KMS-11 (cell line): Measurements from ENCODE around the gene OLIG3.

ENCODE experiments used
- H2AFZ ChIP-seq: fragments of 200-600 bp; sonication (generic); 2 replicates; pipeline ENCODE4 v1.6.1; 2016; ENCODE audit warnings: antibody characterized with exemption, mixed run types, low read depth
- H3K27ac ChIP-seq: fragments of 200-600 bp; sonication (generic); 2 replicates; pipeline ENCODE4 v1.6.1; 2016; ENCODE audit warnings: mild to moderate bottlenecking, mixed run types
- H3K27me3 ChIP-seq: fragments of 200-600 bp; sonication (generic); 2 replicates; pipeline ENCODE4 v1.6.1; 2017; ENCODE audit warnings: mild to moderate bottlenecking, low read depth, mixed run types, moderate library complexity; ENCODE audit not compliant: insufficient read depth
- H3K36me3 ChIP-seq: fragments of 200-600 bp; sonication (generic); 2 replicates; pipeline ENCODE4 v1.6.1; 2017; ENCODE audit warnings: mild to moderate bottlenecking, mixed run types; ENCODE audit not compliant: insufficient read depth
- H3K4me1 ChIP-seq: fragments of 200-600 bp; sonication (generic); 2 replicates; pipeline ENCODE4 v1.6.1; 2016; ENCODE audit warnings: mild to moderate bottlenecking, low read depth, mixed run types; ENCODE audit not compliant: poor library complexity, severe bottlenecking
- H3K4me2 ChIP-seq: fragments of 200-600 bp; sonication (generic); 2 replicates; pipeline ENCODE4 v1.7.0; 2016; ENCODE audit warnings: mild to moderate bottlenecking, mixed run types
- H3K4me3 ChIP-seq: fragments of 200-600 bp; sonication (generic); IDR thresholded peaks from 2 replicates; pipeline ENCODE4 v1.6.1; 2017; ENCODE audit warnings: low read depth, low read length, mixed read lengths; ENCODE audit not compliant: insufficient read depth
- H3K79me2 ChIP-seq: fragments of 200-600 bp; sonication (generic); 2 replicates; pipeline ENCODE4 v1.6.1; 2016; ENCODE audit warnings: low read depth, mixed run types; ENCODE audit not compliant: insufficient read depth
- H3K9ac ChIP-seq: fragments of 200-600 bp; sonication (generic); 2 replicates; pipeline ENCODE4 v1.6.1; 2016; ENCODE audit warnings: mild to moderate bottlenecking, mixed run types
- H4K20me1 ChIP-seq: fragments of 200-600 bp; sonication (generic); 2 replicates; pipeline ENCODE4 v1.6.1; 2016; ENCODE audit warnings: mild to moderate bottlenecking, mixed run types; ENCODE audit not compliant: insufficient read depth
- TF ChIP-seq, protein P1 (sequence below): fragments of 200-600 bp; sonication (generic); conservative IDR thresholded peaks from 2 replicates; pipeline ENCODE4 v1.6.1; 2017; ENCODE audit warnings: low read depth, mild to moderate bottlenecking, antibody characterized with exemption, low read length, moderate library complexity, mixed read lengths

OLIG3 gene

GRCh38 chr6:137490961-137491360 lies 3.2 kb downstream of the OLIG3 start:
- no peaks in the 10 kb centered on the region for H3K27me3 ChIP-seq
- no peaks in the 10 kb centered on the region for H3K36me3 ChIP-seq
- no peak overlapping the region for H3K9ac ChIP-seq
- H4K20me1 ChIP-seq: no peaks in the 10 kb centered on the region
- no peak overlapping the region for H2AFZ ChIP-seq
- TF ChIP-seq, protein P1, sequence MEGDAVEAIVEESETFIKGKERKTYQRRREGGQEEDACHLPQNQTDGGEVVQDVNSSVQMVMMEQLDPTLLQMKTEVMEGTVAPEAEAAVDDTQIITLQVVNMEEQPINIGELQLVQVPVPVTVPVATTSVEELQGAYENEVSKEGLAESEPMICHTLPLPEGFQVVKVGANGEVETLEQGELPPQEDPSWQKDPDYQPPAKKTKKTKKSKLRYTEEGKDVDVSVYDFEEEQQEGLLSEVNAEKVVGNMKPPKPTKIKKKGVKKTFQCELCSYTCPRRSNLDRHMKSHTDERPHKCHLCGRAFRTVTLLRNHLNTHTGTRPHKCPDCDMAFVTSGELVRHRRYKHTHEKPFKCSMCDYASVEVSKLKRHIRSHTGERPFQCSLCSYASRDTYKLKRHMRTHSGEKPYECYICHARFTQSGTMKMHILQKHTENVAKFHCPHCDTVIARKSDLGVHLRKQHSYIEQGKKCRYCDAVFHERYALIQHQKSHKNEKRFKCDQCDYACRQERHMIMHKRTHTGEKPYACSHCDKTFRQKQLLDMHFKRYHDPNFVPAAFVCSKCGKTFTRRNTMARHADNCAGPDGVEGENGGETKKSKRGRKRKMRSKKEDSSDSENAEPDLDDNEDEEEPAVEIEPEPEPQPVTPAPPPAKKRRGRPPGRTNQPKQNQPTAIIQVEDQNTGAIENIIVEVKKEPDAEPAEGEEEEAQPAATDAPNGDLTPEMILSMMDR: no peak
- H3K79me2 ChIP-seq: no peaks in the 10 kb centered on the region
- H3K4me2 ChIP-seq: no peak overlapping the region
- H3K4me3 ChIP-seq: no peak overlapping the region
- H3K27ac ChIP-seq: no peak overlapping the region
- no peaks in the 10 kb centered on the region for H3K4me1 ChIP-seq

- no peak overlapping the region for H3K9ac ChIP-seq
- TF ChIP-seq, protein P1: no peak
- H3K4me2 ChIP-seq: no peak overlapping the region
- no peaks in the 10 kb centered on the region for H3K79me2 ChIP-seq
- no peaks in the 10 kb centered on the region for H3K36me3 ChIP-seq
- H3K4me1 ChIP-seq: no peaks in the 10 kb centered on the region
- no peaks in the 10 kb centered on the region for H4K20me1 ChIP-seq
- no peak overlapping the region for H3K4me3 ChIP-seq
- no peaks in the 10 kb centered on the region for H3K27me3 ChIP-seq
- H2AFZ ChIP-seq: no peak overlapping the region
- H3K27ac ChIP-seq: no peak overlapping the region
These were observed 3.9 kb downstream of the OLIG3 start for GRCh38 chr6:137490006-137490905.

DNA sequence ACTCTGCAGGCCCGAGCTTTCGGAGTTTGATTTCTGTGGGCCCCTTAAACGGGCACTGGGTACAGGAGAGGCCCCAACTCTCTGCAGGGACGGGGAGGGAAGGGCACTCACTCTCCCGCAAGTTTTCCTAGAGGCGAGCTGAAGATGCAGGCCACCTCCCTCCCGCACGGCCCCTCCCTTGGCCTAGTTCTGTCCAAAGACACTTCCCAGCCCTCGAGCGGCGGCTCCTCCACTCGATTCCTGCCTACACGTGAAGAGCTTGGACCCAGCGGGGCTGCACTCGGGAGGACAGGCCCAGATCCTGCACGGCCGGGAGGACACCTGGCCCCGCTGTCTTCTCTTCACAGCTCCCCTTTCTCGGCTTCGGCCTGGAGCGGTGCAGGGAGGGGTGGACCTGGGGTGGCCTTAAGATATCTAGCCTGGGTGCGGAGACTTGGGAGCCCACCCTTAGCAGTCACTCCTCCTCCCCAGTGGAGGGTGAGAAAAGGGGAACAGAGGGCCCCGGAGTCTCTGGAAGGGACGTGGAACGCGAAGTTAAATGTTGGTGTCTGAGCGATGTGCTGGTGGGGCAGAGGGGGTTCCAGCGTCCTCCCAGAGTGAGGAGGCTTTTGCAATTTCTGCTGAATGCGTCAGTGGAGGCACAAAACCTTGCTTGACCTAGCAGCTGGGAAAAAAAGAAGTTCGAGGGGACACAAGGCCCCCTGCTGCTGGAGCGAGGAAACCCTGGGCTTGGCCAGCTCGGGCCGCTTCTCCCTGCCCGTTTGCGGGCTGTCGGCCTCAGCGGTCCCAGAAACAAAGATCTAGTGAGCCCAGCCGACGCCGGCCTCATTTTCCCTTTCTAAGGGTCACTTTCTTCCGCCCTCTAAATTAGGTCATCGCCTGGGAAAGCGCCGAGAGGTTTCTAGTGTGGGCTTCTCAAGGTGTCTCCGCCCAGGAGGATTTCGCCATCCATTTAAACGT lies 4.9 kb downstream of the OLIG3 start:
- Histone ChIP-seq H3K79me2 (no peaks in the 10 kb centered on the region), H3K9ac (no peak overlapping the region), H3K36me3 (no peaks in the 10 kb centered on the region), H3K4me2 (no peak overlapping the region), H3K4me1 (no peaks in the 10 kb centered on the region), H2AFZ (no peak overlapping the region), H3K27me3 (no peaks in the 10 kb centered on the region), H4K20me1 (no peaks in the 10 kb centered on the region), H3K4me3 (no peak overlapping the region), H3K27ac (no peak overlapping the region)
- TF ChIP-seq, protein P1: no peak

DNA sequence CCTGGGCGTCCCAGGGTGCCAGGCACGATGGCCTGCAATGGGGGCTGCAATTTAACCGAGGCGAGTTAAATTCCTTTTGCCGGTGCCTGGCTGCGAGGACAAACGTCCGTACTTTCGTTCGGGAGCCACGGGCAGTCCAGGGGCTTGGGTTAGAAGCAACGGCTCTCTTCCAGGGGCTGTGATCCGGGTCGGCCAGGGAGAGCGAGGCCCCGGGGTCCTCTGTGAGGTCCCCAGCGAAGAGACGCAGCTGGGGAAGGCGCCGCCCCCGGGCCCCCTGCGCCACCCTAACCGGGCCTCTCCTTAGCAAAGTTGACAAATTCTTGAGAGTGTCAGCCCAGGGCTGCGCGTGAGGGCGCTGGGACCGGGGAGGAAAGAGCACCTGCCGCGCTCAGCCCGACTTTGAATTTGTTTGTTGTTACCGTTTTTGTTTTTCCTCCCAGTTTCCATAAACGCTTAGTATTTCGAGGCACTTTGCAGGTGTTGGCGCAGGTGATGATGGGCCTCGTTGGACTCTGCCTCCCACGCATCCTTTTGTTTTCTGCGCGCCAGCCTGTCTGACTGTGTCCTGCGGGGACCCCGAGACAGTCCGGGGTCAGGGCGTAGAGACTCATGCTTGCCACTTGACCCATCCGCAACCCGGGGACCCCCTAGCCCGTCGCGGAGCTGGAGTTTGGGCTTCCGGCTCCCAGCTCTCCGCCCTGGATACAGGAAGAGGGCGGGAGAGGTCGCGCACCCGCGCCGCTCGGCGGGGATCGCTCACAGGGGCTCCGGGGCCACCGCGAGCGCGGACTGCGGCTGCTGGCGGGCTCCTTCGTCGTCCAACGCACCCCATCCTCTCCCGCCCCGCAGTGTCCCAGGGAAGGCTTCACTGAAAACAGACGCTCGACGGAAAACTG lies 5.8 kb downstream of the OLIG3 start:
- Histone ChIP-seq H2AFZ (no peak overlapping the region), H3K27ac (no peak overlapping the region), H3K9ac (no peak overlapping the region), H3K4me2 (no peak overlapping the region), H3K27me3 (no peaks in the 10 kb centered on the region), H4K20me1 (no peaks in the 10 kb centered on the region), H3K4me1 (no peaks in the 10 kb centered on the region), H3K36me3 (no peaks in the 10 kb centered on the region), H3K4me3 (no peak overlapping the region), H3K79me2 (no peaks in the 10 kb centered on the region)
- TF ChIP-seq, protein P1: no peak
